Calu3 (cell line): ENCODE results near the gene ASB6. TPM values are rescaled to one million over a fixed set of nuclear protein-coding genes. Genes with fewer than 3 reads are reported as not detected.
"Not testable (repeated sequence)": the region's sequence is repeated elsewhere in the genome, so short reads cannot be mapped to it uniquely, and the experiment has no call there.

Source experiments
- BruUV-seq: library from RNA; stranded (reverse); fragments of 400-500 nt; replicated peaks from 2 replicates; lab custom pipeline; 2021; lab: Mats Ljungman, UMichigan
- CTCF ChIA-PET: fragments of 300-600 bp; sonication (Branson Sonifier 250); formaldehyde crosslinking; loops from one replicate; lab custom pipeline; 2022; ENCODE audit warnings: antibody characterized with exemption; lab: Charles Lee
- DNase-seq: peaks from one replicate; pipeline ENCODE4 v3.0.0; 2022
- H3K27ac Mint-ChIP-seq: one replicate; pipeline ENCODE4 v1.8.0; 2022; ENCODE audit warnings: mixed read lengths; ENCODE audit not compliant: unreplicated experiment
- H3K27me3 Mint-ChIP-seq: one replicate; pipeline ENCODE4 v1.8.0; 2022; ENCODE audit warnings: mixed read lengths; ENCODE audit not compliant: unreplicated experiment
- H3K36me3 Mint-ChIP-seq: one replicate; pipeline ENCODE4 v1.8.0; 2022; ENCODE audit warnings: mild to moderate bottlenecking, moderate library complexity, mixed read lengths; ENCODE audit not compliant: insufficient read depth, unreplicated experiment
- H3K4me1 Mint-ChIP-seq: one replicate; pipeline ENCODE4 v1.8.0; 2022; ENCODE audit warnings: mild to moderate bottlenecking, low read depth, mixed read lengths; ENCODE audit not compliant: unreplicated experiment
- H3K4me3 Mint-ChIP-seq: one replicate; pipeline ENCODE4 v1.8.0; 2022; ENCODE audit warnings: mild to moderate bottlenecking, low read depth, moderate library complexity, mixed read lengths; ENCODE audit not compliant: unreplicated experiment
- H3K9me3 Mint-ChIP-seq: one replicate; pipeline ENCODE4 v1.8.0; 2022; ENCODE audit warnings: low read depth, mixed read lengths; ENCODE audit not compliant: unreplicated experiment
- intact Hi-C: fragments of 100-400 bp; cut with micrococcal nuclease; formaldehyde crosslinking; loops from one replicate; pipeline ENCODE4 v1.10.0; 2022; ENCODE audit not compliant: unreplicated experiment
- total RNA-seq: library from RNA; stranded (reverse); gene quantifications from 2 replicates; pipeline ENCODE4 v1.2.3, GENCODE V29; 2022
- TF ChIP-seq, protein P1 (sequence below): fragments of 200-600 bp; IDR thresholded peaks from one replicate; pipeline ENCODE4 v1.8.0; 2022; ENCODE audit warnings: antibody characterized with exemption; ENCODE audit not compliant: unreplicated experiment

Gene ASB6
- total RNA-seq, 1 experiment from 2014 or later = 15.5 TPM

DNA sequence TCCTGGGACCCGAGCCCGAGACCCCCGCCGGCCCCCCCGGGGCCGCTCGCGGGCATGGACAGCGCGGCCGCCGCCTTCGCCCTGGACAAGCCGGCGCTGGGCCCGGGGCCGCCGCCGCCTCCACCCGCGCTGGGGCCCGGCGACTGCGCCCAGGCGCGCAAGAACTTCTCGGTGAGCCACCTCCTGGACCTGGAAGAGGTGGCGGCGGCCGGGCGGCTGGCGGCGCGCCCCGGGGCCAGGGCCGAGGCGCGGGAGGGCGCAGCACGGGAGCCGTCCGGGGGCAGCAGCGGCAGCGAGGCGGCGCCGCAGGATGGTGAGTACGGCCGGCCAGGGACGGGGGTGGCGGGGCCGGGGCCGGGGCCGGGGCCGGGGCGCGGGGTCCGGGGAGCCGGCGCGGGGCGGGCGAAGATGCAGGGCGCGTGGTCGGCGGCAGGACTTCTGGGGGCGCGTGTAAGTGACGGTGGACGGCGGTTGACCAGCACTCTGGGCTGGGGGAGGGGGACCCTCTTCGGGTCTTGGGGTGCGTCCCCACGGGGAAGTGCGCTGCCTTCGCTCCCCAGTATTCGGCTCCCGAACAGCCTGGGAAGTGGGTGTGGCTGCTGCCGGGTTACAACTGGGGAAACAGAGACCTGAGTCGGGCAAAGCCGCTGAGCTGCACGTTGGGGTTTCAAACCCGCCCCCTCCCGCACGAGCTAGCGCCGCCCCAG is 24.0 kb upstream of the ASB6 start:
- TF ChIP-seq, protein P1, sequence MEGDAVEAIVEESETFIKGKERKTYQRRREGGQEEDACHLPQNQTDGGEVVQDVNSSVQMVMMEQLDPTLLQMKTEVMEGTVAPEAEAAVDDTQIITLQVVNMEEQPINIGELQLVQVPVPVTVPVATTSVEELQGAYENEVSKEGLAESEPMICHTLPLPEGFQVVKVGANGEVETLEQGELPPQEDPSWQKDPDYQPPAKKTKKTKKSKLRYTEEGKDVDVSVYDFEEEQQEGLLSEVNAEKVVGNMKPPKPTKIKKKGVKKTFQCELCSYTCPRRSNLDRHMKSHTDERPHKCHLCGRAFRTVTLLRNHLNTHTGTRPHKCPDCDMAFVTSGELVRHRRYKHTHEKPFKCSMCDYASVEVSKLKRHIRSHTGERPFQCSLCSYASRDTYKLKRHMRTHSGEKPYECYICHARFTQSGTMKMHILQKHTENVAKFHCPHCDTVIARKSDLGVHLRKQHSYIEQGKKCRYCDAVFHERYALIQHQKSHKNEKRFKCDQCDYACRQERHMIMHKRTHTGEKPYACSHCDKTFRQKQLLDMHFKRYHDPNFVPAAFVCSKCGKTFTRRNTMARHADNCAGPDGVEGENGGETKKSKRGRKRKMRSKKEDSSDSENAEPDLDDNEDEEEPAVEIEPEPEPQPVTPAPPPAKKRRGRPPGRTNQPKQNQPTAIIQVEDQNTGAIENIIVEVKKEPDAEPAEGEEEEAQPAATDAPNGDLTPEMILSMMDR = no peak
- H3K4me3 Mint-ChIP-seq = no peak overlapping the region
- peaks cover 29% of the 10 kb centered on the region for H3K27me3 Mint-ChIP-seq
- no peaks in the 10 kb centered on the region for H3K4me1 Mint-ChIP-seq
- BruUV-seq = no TSS peak
- no peaks in the 10 kb centered on the region for H3K9me3 Mint-ChIP-seq
- CTCF ChIA-PET = no interaction called here
- DNase-seq = no peak
- no peaks in the 10 kb centered on the region for H3K36me3 Mint-ChIP-seq
- no peak overlapping the region for H3K27ac Mint-ChIP-seq
- intact Hi-C loops = no loop called here

DNA sequence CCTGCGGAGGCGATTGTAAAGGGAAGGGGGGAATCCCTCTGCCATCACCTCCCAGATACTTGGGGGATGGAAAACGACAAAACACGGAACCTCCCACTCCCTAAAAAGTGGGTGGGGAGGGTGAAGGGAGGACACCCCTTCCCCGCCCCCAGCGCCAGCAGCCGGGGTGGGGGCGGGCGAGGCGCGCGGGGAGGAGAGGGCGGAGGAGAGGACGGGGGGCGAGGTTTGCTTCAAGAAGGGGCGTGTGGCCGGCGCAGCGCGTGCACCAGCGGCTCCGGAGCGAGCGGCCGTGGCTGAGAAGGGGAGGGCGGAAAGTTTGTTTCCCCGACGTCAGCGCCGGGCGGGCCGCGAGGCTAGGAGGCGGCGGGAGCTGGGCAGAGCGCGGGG is 23.4 kb upstream of the ASB6 start, which contains the start of gene PRRX2:
Gene PRRX2, plus strand, starts transcription at position 259 of the 387 bp plus-strand sequence. CDS start 221 bp downstream, outside the sequence.
- BruUV-seq = no TSS peak
- Mint-ChIP-seq H3K9me3 (no peaks in the 10 kb centered on the region), H3K4me1 (no peaks in the 10 kb centered on the region), H3K27ac (no peak within 1 kb of the TSS), H3K27me3 (peaks cover 35% of the 10 kb centered on the region), H3K4me3 (peak within 1 kb of the TSS; percentile 39), H3K36me3 (no peaks in the 10 kb centered on the region)
- intact Hi-C loops = no loop called here
- TF ChIP-seq, protein P1 = no peak
- no peak for DNase-seq
- CTCF ChIA-PET = no interaction called here

DNA sequence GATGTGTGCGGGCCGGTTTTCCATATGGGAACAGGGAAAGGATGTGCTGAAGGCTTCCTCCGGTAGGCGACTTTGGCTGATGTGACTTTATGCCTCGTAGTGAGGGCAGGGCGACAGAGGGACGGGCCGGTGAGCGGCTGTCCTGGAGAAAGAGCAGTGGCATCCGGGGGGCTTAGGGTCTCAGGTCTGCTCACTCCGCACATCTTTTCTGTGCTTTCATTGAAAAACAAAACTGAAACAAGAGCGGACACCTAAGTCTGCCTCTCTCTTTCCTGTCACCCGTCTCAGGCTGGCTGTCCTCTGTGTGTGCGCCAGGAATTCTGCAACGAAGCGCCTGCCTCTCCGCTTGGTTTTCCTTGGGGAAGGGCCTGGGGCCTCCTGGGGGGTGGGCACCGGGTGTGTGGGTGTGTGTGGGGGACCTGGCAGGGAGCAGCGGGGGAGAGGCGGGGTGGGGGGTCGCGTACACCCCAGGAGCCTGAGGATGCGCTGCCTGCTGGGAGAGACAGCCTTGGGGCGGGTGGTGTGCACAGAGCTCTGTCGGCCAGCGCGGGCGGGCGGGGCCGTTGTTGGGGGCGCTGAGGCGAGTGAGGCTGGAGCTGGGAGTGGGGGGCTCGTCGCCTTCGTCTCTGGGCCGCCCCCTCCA is 22.9 kb upstream of the ASB6 start:
- no peaks in the 10 kb centered on the region for H3K36me3 Mint-ChIP-seq
- no peak for DNase-seq
- intact Hi-C loops = no loop called here
- TF ChIP-seq, protein P1 = no peak
- no peaks in the 10 kb centered on the region for H3K4me1 Mint-ChIP-seq
- peak overlapping the region; percentile 39 for H3K4me3 Mint-ChIP-seq
- H3K27ac Mint-ChIP-seq = no peak overlapping the region
- H3K9me3 Mint-ChIP-seq = no peaks in the 10 kb centered on the region
- no TSS peak for BruUV-seq
- CTCF ChIA-PET = no interaction called here
- peaks cover 37% of the 10 kb centered on the region for H3K27me3 Mint-ChIP-seq

DNA sequence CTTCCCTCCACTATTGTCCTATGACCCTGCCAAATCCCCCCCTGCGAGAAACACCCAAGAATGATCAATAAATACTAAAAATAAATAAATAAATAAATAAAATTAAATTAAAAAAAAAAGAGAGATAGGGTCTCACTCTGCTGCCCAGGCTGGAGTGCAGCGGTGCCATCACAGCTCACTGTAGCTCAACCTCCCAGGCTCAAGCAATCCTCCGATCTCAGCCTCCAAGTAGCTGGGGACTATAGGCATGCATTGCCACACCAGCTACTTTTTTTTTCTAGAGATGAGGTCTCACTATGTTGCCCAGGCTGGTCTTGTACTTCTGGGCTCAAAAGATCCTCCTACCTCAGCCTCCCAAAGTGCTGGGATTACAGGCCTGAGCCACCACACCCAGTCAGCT is 20.3 kb upstream of the ASB6 start:
- H3K36me3 Mint-ChIP-seq, H3K9me3 Mint-ChIP-seq, H3K27ac Mint-ChIP-seq, BruUV-seq, intact Hi-C loops, H3K4me3 Mint-ChIP-seq, H3K4me1 Mint-ChIP-seq, DNase-seq: not testable (repeated sequence)
- CTCF ChIA-PET = interaction anchor here (1.0 kb wide), 1 partner anchor 16 kb away, joined by 3 read pairs; no protein-coding TSS in a partner anchor
- peaks cover 29% of the 10 kb centered on the region for H3K27me3 Mint-ChIP-seq
